B cell (primary cell): ENCODE measurements around the gene SH3BP2. TPM values are rescaled to one million over a fixed set of nuclear protein-coding genes. Genes with fewer than 3 reads are reported as not detected.
A peak's percentile ranks its signal among the peaks of the same experiment; 100 is the strongest.

ENCODE experiments used
- ATAC-seq: fragments of 200-7000 bp; cut with Tn5 transposase; one replicate; pipeline ENCODE4 v1.10.0; 2021; ENCODE audit warnings: low read depth, mild to moderate bottlenecking, moderate number of reproducible peaks, moderate library complexity
- CTCF ChIA-PET: fragments of 350-600 bp; sonication (Branson Sonifier 250); formaldehyde crosslinking; loops from one replicate; lab custom pipeline; 2021; ENCODE audit warnings: antibody characterized with exemption, inconsistent platforms; lab: Charles Lee
- POLR2A ChIA-PET: fragments of 350-600 bp; sonication (Branson Sonifier 250); formaldehyde crosslinking; loops from one replicate; lab custom pipeline; 2021; ENCODE audit warnings: antibody characterized with exemption; lab: Charles Lee
- DNase-seq: peaks from one replicate; pipeline ENCODE4 v3.0.0; 2013
- H2AFZ ChIP-seq: 2 replicates; pipeline ENCODE4 v1.6.1; 2012; ENCODE audit warnings: mild to moderate bottlenecking, low read depth, low read length; ENCODE audit not compliant: insufficient read depth, poor library complexity, severe bottlenecking
- H3K27ac ChIP-seq, 2 donors: 1 replicate in 1 of 2; 2 replicates in 1 of 2; pipeline ENCODE4 v1.5.1; 2012 to 2013; ENCODE audit warnings: low read length in 2 of 2, mild to moderate bottlenecking in 2 of 2, moderate library complexity in 1 of 2
- H3K27me3 ChIP-seq, 4 experiments: fragments of 200-600 bp in 1 of 4; sonication (generic) in 1 of 4; replicated peaks in 1 of 4; 1 replicate in 2 of 4; 2 replicates in 2 of 4; pipeline versions ENCODE4 v1.6.1 to v1.7.0; 2013 to 2016; ENCODE audit warnings: low read length in 3 of 4, mild to moderate bottlenecking in 2 of 4, mixed read lengths in 1 of 4, moderate library complexity in 1 of 4; ENCODE audit not compliant: insufficient read depth in 4 of 4, control insufficient read depth in 3 of 4; ENCODE audit errors: control extremely low read depth in 1 of 4
- H3K36me3 ChIP-seq, 2 experiments: replicated peaks in 1 of 2; 1 replicate in 1 of 2; 2 replicates in 1 of 2; pipeline versions ENCODE4 v1.6.1 to v1.7.1; 2013; ENCODE audit warnings: low read length in 1 of 2; ENCODE audit not compliant: insufficient read depth in 2 of 2, control insufficient read depth in 1 of 2; ENCODE audit errors: control extremely low read depth in 1 of 2, extremely low read depth in 1 of 2
- H3K4me1 ChIP-seq, 2 donors: fragments of 200-600 bp in 1 of 2; sonication (generic) in 1 of 2; 1 replicate in 1 of 2; 2 replicates in 1 of 2; pipeline versions ENCODE4 v1.5.1 to v1.6.1; 2013 to 2017; ENCODE audit warnings: low read length in 2 of 2; ENCODE audit not compliant: control insufficient read depth in 2 of 2, insufficient read depth in 2 of 2
- H3K4me2 ChIP-seq: replicated peaks from 2 replicates; pipeline ENCODE3; 2012; ENCODE audit warnings: mild to moderate bottlenecking, low read depth, low read length; ENCODE audit not compliant: poor library complexity, severe bottlenecking
- H3K4me3 ChIP-seq, 5 experiments: fragments of 200-600 bp in 1 of 5; sonication (generic) in 1 of 5; 1 replicate in 3 of 5; 2 replicates in 2 of 5; pipeline versions ENCODE4 v1.5.1 to v1.7.0; 2011 to 2016; ENCODE audit warnings: low read length in 4 of 5, mild to moderate bottlenecking in 4 of 5, low read depth in 2 of 5, control low read depth in 1 of 5, moderate library complexity in 1 of 5; ENCODE audit not compliant: insufficient read depth in 1 of 5; ENCODE audit errors: control extremely low read depth in 1 of 5, extremely low read depth in 1 of 5
- H3K79me2 ChIP-seq: fragments of 200-600 bp; sonication (generic); one replicate; pipeline ENCODE4 v1.6.0; 2016; ENCODE audit warnings: low read length; ENCODE audit not compliant: control insufficient read depth, insufficient read depth
- H3K9ac ChIP-seq: fragments of 200-600 bp; sonication (generic); 2 replicates; pipeline ENCODE4 v1.6.1; 2017; ENCODE audit warnings: mild to moderate bottlenecking, low read length, moderate library complexity
- H3K9me3 ChIP-seq, 3 donors: one replicate each; pipeline versions ENCODE4 v1.6.1 to v1.7.1; 2013; ENCODE audit warnings: low read length in 2 of 3; ENCODE audit not compliant: control insufficient read depth in 2 of 3, insufficient read depth in 1 of 3; ENCODE audit errors: control extremely low read depth in 1 of 3
- H4K20me1 ChIP-seq: 2 replicates; pipeline ENCODE4 v1.6.0; 2012; ENCODE audit warnings: mild to moderate bottlenecking, low read length; ENCODE audit not compliant: insufficient read depth, control insufficient read depth, poor library complexity, severe bottlenecking
- H3K27ac Mint-ChIP-seq: one replicate; pipeline ENCODE4 v1.8.0; 2021; ENCODE audit warnings: mixed read lengths
- H3K27me3 Mint-ChIP-seq: one replicate; pipeline ENCODE4 v1.8.0; 2021; ENCODE audit warnings: mixed read lengths
- H3K4me1 Mint-ChIP-seq: one replicate; pipeline ENCODE4 v1.8.0; 2021; ENCODE audit warnings: mixed read lengths
- H3K4me3 Mint-ChIP-seq: one replicate; pipeline ENCODE4 v1.8.0; 2021; ENCODE audit warnings: mixed read lengths
- H3K9me3 Mint-ChIP-seq: one replicate; pipeline ENCODE4 v1.8.0; 2022; ENCODE audit warnings: mixed read lengths; ENCODE audit not compliant: insufficient read depth
- CTCF ChIP-seq: fragments of 200-600 bp; IDR thresholded peaks from one replicate; pipeline ENCODE4 v1.8.0; 2022; ENCODE audit warnings: antibody characterized with exemption, mild to moderate bottlenecking
- EZH2 ChIP-seq: IDR thresholded peaks from 2 replicates; pipeline ENCODE4 v1.6.1; 2012; ENCODE audit warnings: borderline replicate concordance, low read depth, mild to moderate bottlenecking, moderate library complexity, low read length; ENCODE audit not compliant: insufficient read depth, poor library complexity, severe bottlenecking
- WGBS: methylation state at CpG from one replicate; pipeline ENCODE4 v1.1.5; 2013; ENCODE audit warnings: missing lambda C conversion rate; ENCODE audit not compliant: insufficient coverage; 5-methylcytosine and 5-hydroxymethylcytosine counted together
- intact Hi-C: fragments of 100-400 bp; cut with micrococcal nuclease; formaldehyde crosslinking; loops from one replicate; pipeline ENCODE4 v1.10.0; 2022
- polyA plus RNA-seq: library from polyadenylated mRNA; depleted of rRNA; stranded (reverse); fragments of >200 nt; gene quantifications from 2 replicates; pipeline ENCODE4 v1.2.3, GENCODE V29; 2012
- total RNA-seq, 2 donors: library from RNA; stranded (reverse); fragments of 120-200 nt in 1 of 2; gene quantifications; 1 replicate in 1 of 2; 2 replicates in 1 of 2; pipeline versions ENCODE4 v1.2.3 to v1.2.4, GENCODE V29; 2013 to 2022

The SH3BP2 gene
- total and polyA plus RNA-seq, 2 donors (not counting 1 experiment from before 2014, with no cell fraction given), result 30.8 to 219 TPM

- H3K9me3 Mint-ChIP-seq, result peaks cover 3% of the 10 kb centered on the region
- 0% methylated on average over 2 of the region's 4 CpGs for WGBS
- Histone ChIP-seq H3K27ac (peak overlapping the region; percentile 99), H2AFZ (no peak overlapping the region), H3K27me3 (no peaks in the 10 kb centered on the region), H3K9ac (peak overlapping the region; percentile 18), H3K4me2 (peak overlapping the region; percentile 68), H3K36me3 (no peaks in the 10 kb centered on the region), H3K9me3 (peaks cover 0 to 9% (median 5%) of the 10 kb centered on the region in 3 donors), H3K4me1 (peaks cover 55 to 57% of the 10 kb centered on the region in 2 donors), H4K20me1 (no peaks in the 10 kb centered on the region), H3K79me2 (no peaks in the 10 kb centered on the region), H3K4me3 (no peak overlapping the region)
- CTCF ChIA-PET, result interaction anchor here (0.7 to 3.0 kb wide), 5 partner anchors 23 to 67 kb away, joined by 3 to 9 read pairs (median 4); partner anchors contain the start of gene TNIP2
- ATAC-seq (peak; percentile 19), DNase-seq (peak; percentile 77)
- TF ChIP-seq CTCF, result no peak
- no peak for TF ChIP-seq EZH2
- H3K4me1 Mint-ChIP-seq, result peaks cover 52% of the 10 kb centered on the region
- POLR2A ChIA-PET, result interaction anchor here (0.7 to 1.8 kb wide), 6 partner anchors 11 to 27 kb away, joined by 3 to 10 read pairs (median 8); no protein-coding TSS in a partner anchor
- H3K27ac Mint-ChIP-seq, result peak overlapping the region; percentile 82
- no peaks in the 10 kb centered on the region for H3K27me3 Mint-ChIP-seq
- H3K4me3 Mint-ChIP-seq, result no peak overlapping the region
- intact Hi-C loops, result no loop called here
These were observed 7.3 kb upstream of the SH3BP2 start for GRCh38 chr4:2785613-2786012.

- Mint-ChIP-seq H3K4me3 (peak overlapping the region; percentile 73), H3K4me1 (peaks cover 58% of the 10 kb centered on the region), H3K9me3 (peaks cover 3% of the 10 kb centered on the region), H3K27ac (peak overlapping the region; percentile 94), H3K27me3 (no peaks in the 10 kb centered on the region)
- H3K27me3 ChIP-seq, result no peaks in the 10 kb centered on the region
- no peaks in the 10 kb centered on the region for H3K79me2 ChIP-seq
- peaks cover 57 to 63% of the 10 kb centered on the region in 2 donors for H3K4me1 ChIP-seq
- H3K4me2 ChIP-seq, result peak overlapping the region; percentile 68
- no peaks in the 10 kb centered on the region for H3K36me3 ChIP-seq
- ATAC-seq (peak; percentile 66), DNase-seq (peak; percentile 90)
- peaks cover 0 to 9% (median 3%) of the 10 kb centered on the region in 3 donors for H3K9me3 ChIP-seq
- intact Hi-C loops, result no loop called here
- peak overlapping the region in 1 of 5 experiments; percentile 10 for H3K4me3 ChIP-seq
- H3K9ac ChIP-seq, result peak overlapping the region; percentile 47
- 8% methylated on average over 4 of the region's 7 CpGs for WGBS
- peak overlapping the region; percentile 20 for H2AFZ ChIP-seq
- peak overlapping the region; percentile 99 for H3K27ac ChIP-seq
- ChIA-PET CTCF (interaction anchor here (0.7 to 3.0 kb wide), 6 partner anchors 21 to 67 kb away, joined by 3 to 9 read pairs (median 4); partner anchors contain the start of gene TNIP2), POLR2A (interaction anchor here (0.5 to 1.8 kb wide), 7 partner anchors 10 to 53 kb away, joined by 3 to 10 read pairs (median 7); no protein-coding TSS in a partner anchor)
- H4K20me1 ChIP-seq, result no peaks in the 10 kb centered on the region
- TF ChIP-seq CTCF (no peak), EZH2 (no peak)
These were observed 6.7 kb upstream of the SH3BP2 start for GRCh38 chr4:2786152-2786671.
